ENCODE results near the gene GSKIP.

Gene GSKIP

GRCh38 chr14:96380735-96381134 lies 17.4 kb downstream of the GSKIP start:
- no peak for DNase-seq

DNA sequence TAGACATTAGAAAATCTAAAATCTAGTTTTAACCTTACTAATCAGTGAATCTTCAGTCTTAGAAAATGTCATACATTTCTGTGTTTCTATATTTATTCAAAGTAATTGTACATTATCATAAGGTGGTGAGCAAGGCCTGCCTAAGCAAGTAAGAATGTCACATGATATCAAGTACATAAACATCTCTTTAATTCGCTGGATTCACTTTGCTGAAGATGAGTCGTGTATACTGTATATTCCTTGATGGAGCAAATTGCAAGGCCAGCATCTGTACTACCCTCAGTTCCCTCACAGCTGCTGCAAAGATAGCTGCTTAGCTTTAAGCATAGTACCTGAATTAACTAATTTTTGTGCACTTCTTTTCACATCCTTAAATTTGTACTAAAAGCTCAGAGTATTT lies 20.1 kb downstream of the GSKIP start:
- DNase-seq = no peak

DNA sequence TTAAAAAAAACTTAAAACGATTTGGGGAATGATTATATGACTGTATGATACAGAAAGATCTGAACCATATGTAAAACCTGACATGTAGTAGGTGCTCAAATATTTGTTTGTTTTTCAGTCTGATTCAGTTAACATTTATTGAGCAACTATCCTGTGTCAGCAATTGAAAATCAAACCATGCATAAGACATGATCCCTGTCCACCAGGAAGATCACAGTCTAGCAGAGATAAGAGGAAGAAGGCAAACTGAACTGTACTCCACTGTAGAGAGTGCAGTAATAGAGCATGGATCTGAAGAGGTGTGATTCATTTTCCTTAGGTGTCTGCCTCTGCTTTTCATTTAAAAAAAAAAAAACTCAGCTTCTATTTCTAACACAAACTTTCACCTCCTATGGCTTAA lies 20.7 kb downstream of the GSKIP start:
- no peak for DNase-seq

- no peak for DNase-seq
Observed at GRCh38 chr14:96384740-96385139, 21.4 kb downstream of the GSKIP start.

DNA sequence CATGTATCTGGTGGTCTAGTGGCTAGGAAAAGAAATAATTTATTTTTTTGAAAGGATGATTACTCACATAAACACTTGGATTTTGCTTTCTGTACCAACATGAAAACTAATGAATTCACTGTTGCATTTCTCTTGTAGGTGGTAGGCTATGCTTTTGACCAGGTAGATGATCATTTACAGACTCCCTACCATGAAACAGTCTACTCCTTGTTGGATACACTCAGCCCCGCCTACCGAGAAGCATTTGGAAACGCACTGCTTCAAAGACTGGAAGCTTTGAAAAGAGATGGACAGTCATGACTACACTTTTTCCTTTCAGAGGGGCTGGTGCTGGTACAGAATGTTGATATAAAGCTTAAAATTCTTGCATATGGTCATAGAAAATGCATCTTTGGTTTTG lies 22.1 kb downstream of the GSKIP start:
- no peak for DNase-seq

- DNase-seq = no peak
Observed at GRCh38 chr14:96390965-96391292, 27.6 kb downstream of the GSKIP start.

GRCh38 chr14:96391293-96392118 lies 28.2 kb downstream of the GSKIP start:
- peak; percentile 99 for DNase-seq

DNA sequence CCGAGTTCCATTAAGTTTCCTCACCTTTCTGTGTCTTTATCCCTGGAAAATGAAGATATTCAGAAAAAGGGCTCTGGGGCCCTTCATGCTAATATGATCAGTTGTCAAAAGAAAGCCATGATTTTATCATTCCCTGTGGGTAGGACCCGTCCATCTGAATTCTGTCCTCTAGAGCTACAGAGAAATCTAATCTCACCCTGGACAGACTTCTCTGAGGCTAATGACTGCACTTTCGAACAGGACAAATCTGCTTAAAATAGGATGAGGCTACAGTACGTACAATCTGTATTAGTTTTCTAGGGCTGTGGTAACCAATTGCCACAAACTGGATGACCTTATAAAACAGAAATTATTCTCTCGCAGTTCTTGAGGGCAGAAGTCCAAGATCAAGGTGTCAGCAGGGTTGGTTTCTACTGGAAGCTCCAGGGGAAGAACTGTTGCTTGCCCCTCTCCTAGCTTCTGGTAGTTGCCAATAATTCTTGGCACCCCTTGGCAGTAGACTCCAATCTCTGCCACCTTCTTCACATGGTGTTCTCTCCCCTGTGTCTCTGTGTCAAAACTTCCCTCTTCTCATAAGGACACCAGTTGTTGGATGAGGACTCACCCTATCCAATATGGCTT lies 29.9 kb downstream of the GSKIP start:
- no peak for DNase-seq

DNA sequence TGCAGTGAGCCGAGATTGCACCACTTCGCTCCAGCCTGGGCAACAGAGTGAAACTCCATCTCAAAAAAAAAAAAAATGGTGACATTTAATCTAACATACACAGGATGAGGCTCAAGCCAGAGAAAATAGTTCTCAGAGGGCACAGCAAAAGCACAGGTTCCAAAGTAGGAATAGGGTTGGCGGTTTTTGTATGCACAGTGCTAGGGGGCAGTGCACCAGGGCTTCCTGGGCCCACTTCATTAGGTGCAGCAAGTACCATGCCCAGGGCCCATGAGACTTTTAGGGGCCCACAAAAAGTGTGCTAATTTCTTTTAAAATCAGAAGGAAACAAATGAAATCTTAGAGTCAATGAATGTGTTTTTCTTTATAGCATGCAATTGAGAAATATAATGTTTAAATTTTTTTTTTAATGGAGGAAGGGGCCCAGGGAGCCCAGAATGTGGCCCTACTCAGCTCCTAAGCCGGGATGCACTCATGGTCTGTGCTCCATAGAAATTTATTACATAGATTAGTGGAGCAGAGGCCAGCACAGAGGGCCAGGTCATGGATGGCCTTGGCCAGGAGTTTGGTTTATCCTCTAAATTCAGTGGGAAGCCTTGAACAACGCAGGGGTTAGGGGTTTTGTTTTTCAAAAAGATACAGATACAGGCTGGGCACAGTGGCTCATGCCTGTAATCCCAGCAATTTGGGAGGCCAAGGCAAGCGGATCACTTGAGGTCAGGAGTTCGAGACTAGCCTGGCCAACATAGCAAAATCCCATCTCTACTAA lies 30.9 kb downstream of the GSKIP start:
- DNase-seq = no peak

- no peak for DNase-seq
Observed at GRCh38 chr14:96398432-96398831, 35.1 kb downstream of the GSKIP start.

DNA sequence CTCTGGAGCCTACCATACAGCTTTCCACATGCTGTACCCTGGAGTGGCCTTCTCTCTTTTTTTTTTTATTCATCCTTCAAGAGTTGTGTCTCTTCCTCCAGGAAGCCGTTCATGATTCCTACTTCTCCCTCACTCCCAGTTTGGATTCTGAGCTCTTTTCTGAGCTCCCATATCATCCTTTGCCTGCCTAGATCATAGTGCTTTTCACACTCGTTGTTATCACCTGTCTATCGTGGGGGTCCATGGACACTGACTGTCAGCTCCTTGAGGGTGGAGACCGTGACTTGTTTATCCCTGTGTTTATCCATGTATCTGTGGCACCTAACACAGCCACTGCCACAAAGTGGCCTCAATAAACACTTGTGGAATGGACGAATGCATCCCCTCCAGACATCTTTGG lies 35.6 kb downstream of the GSKIP start:
- DNase-seq = no peak

DNA sequence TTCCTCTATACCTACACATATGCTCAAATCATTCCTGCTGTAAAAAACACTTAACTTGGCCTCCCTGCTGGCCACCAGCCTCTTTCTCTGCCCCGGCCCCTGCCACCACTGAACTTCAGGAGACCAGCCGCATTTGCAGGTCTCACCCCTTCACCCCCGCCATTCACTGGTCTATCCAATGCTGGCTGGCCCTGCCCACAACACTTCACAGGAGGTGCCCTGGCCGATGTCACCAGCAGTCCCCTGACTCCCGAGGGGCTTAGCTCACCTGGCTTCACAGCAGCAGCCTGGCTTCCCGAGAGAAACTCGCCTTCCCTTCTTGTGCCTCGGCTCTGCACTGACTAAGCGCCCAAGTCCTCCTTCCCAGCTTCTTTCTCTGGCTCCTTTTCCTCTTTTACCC lies 36.1 kb downstream of the GSKIP start:
- DNase-seq = no peak

DNA sequence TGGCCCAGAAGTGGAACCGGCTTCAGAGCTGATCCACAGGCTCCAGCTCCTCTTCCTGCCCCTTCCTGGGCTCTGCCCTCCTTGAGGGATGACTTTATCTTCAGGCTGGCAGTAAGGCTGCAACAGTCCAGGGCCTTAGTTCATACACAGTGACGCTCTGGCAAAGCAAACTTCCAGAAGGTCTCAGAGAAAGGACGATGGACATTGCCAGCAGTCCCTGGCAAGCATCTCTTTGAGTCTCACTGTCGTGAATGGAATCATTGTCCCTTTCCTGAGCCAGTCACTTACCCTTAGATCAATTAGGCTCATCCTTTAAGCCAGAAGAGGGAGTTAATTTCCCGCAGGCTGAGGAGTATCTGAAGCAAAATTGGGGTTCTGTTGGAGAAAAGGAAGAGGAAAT lies 37.2 kb downstream of the GSKIP start:
- DNase-seq = no peak

DNA sequence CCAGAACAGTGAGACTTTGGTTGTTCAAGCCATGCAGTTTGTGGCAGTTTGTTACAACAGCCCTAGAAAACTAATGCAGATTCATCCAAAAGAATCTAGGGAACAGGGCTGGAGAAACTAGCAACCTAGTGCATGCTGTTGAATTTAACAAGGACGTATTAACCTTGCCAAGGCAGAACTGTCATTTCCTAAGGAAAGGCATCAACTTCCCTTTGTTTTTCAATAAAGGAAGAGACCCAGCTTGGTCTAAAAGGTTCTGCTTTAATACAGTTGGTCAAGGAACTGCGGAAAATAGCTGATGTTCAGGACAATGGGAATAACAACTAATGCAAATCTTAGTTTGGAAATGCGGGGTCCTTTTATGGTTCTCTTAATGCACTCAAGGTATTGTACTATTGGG lies 40.1 kb downstream of the GSKIP start:
- no peak for DNase-seq

GRCh38 chr14:96405677-96406076 lies 42.4 kb downstream of the GSKIP start:
- no peak for DNase-seq

GRCh38 chr14:96407935-96408570 lies 44.7 kb downstream of the GSKIP start:
- DNase-seq = no peak

DNA sequence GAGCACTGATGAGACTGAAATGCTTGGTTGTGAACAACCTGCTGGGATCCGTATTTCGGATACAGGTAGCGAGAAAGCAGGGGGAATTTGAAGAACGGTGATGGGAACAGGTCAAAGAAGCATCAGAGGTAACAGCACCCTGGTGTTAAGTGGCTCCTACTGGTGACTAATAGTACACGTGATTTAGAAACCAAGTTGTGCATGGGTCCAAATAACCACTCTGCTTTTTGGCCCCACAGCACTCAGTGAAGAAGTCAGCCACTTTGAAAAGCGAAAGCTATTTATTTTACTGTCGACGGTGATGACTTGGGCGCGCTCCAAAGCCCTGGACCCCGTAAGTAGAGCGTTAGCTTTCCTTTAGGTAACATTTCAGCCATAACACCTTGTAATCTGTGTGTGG lies 45.3 kb downstream of the GSKIP start:
- DNase-seq = no peak

DNA sequence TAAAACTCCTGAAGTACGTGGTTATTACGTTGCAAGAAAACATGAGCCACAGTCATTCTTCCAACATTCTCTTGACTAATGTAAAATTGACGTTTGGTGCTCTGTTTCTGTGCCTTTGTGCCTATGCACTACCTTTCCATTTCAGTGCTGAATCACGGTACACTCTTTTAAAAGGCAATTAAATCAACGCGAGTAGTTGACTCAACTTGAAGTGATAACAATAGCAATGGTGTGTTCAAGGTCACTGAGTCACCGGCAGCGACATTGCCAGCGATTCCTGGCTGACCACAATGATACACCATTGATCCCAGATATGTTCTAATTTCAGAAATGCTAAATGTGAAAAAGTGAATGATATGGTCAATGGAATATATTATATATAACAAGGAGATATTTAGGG lies 46.4 kb downstream of the GSKIP start:
- DNase-seq = no peak

GRCh38 chr14:96410119-96410518 lies 46.8 kb downstream of the GSKIP start:
- no peak for DNase-seq

DNA sequence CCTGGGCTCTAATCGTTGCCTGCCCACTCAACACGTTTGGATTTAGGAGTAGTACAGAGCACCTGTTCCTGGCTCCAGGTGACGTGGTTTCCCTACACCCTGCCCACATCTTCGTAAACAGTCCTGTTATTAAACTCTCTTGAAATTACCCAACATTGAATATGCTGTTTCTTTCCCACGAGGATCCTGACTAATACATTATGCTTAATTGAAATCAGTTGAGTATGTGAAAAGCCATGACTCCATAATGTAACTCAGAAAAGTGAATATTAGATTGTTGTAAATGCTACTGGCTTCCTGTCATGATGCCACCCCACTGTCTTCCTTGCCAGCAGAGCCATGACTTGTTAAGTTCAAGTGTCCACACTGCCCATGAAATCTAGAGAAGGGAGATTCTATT lies 50.2 kb downstream of the GSKIP start:
- DNase-seq = no peak

DNA sequence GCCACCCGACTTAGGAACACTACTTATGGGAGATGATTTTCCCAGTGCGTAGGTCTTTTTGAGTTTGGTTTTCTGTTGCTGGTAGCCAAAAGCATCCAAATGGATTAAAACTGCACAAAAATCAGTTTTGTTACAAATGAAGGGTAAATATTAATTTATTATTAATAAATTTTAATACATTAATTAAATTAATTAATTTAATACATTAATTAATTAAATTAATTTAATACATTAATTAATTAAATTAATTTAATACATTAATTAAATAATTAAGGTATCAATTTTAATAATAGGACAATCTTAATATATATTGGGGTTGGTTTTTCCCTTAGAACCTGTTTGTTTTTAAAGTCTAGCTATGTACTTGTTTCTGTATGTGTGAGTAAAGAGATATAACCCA lies 52.2 kb downstream of the GSKIP start:
- no peak for DNase-seq

DNA sequence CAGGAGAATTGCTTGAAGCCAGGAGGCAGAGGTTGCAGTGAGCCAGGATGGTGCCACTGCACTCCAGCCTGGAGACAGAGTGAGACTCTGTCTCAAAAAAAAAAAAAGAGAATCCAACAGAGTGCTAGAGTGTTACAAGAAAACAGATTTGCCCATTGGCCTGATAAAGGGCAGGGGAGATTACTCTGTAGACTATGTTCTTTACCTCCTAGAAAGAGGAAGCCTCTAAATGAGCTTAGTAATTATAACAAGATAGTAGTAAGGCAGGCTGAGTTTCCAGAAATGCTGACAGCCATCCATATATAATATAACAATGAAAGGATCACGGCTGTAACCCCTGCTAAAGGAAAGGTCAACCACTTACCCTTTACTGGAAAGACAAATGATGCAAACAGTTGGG lies 53.0 kb downstream of the GSKIP start:
- DNase-seq = no peak

- DNase-seq = no peak
Observed at GRCh38 chr14:96417254-96417653, 53.9 kb downstream of the GSKIP start.

DNA sequence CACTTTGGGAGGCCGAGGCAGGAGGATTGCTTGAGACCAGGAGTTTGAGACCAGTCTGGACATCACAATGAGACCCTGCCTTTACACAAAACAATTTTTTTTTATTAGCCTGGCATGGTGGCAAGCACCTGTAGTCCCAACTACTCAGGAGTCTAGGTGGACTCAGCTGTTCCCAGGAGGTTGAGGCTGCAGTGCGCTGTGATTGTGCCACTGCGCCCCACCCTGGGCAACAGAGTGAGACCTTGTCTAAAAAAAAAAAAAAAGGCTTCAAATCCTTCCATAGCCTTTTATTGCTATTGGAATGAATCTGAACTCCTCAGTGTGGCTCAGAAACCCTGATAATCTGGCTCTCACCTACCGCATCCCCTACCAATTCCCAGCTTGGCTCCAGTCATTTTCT lies 54.7 kb downstream of the GSKIP start:
- DNase-seq = no peak
